Endothelial cell of umbilical vein (primary cell): Measurements from ENCODE around the gene ZNF213. TPM values are rescaled to one million over a fixed set of nuclear protein-coding genes. Genes with fewer than 3 reads are reported as not detected.

Experiments
- BruUV-seq: library from RNA; stranded (reverse); fragments of 400-500 nt; replicated peaks from 2 replicates; lab custom pipeline; 2021; lab: Mats Ljungman, UMichigan
- CTCF ChIA-PET: fragments of 300-600, 350-600 bp; sonication (Branson Sonifier 250); formaldehyde crosslinking; loops from one replicate; lab custom pipeline; 2021; ENCODE audit warnings: antibody characterized with exemption, inconsistent platforms; lab: Charles Lee
- POLR2A ChIA-PET: fragments of 300-600, 350-600 bp; sonication (Branson Sonifier 250); formaldehyde crosslinking; loops from one replicate; lab custom pipeline; 2021; ENCODE audit warnings: antibody characterized with exemption, inconsistent platforms; lab: Charles Lee
- DNase-seq: peaks from one replicate; pipeline ENCODE4 v3.0.0-alpha.2; 2011; ENCODE audit warnings: low read depth, low spot score
- FAIRE-seq: peaks from 2 replicates; lab custom pipeline; 2011; peaks lifted over from hg19 to GRCh38; lab: Jason Lieb, UNC
- H2AFZ ChIP-seq: 2 replicates; pipeline ENCODE4 v1.6.0; 2012; ENCODE audit warnings: low read depth, low read length, control low read depth, inconsistent platforms
- H3K27ac ChIP-seq: 2 replicates; pipeline ENCODE4 v1.5.1; 2011; ENCODE audit warnings: low read depth, mild to moderate bottlenecking, control low read depth, low read length, moderate library complexity; ENCODE audit not compliant: insufficient read depth
- H3K27me3 ChIP-seq, 2 experiments: 2 replicates each; pipeline versions ENCODE4 v1.6.0 to v1.6.1; 2011; ENCODE audit warnings: low read length in 2 of 2, mixed read lengths in 1 of 2; ENCODE audit not compliant: control insufficient read depth in 2 of 2, insufficient read depth in 2 of 2
- H3K36me3 ChIP-seq, 2 experiments: 2 replicates in 1 of 2; 3 replicates in 1 of 2; pipeline ENCODE4 v1.5.1; 2011; ENCODE audit warnings: low read length in 2 of 2, mild to moderate bottlenecking in 1 of 2, moderate library complexity in 1 of 2; ENCODE audit not compliant: control insufficient read depth in 2 of 2, insufficient read depth in 2 of 2; ENCODE audit errors: extremely low read depth in 1 of 2
- H3K4me1 ChIP-seq: 3 replicates; pipeline ENCODE4 v1.5.1; 2011; ENCODE audit warnings: mild to moderate bottlenecking, low read length; ENCODE audit not compliant: control insufficient read depth, insufficient read depth; ENCODE audit errors: extremely low read depth
- H3K4me2 ChIP-seq: 2 replicates; pipeline ENCODE4 v1.6.1; 2011; ENCODE audit warnings: low read length, control low read depth, mixed read lengths; ENCODE audit not compliant: insufficient read depth
- H3K4me3 ChIP-seq, 3 experiments: fragments of 200-600 bp in 1 of 3; sonication (generic), shearing (Covaris generic) in 1 of 3; replicated peaks in 1 of 3; 2 replicates each; pipeline ENCODE4 v1.5.1; 2011 to 2016; ENCODE audit warnings: control low read depth in 3 of 3, low read length in 3 of 3, mild to moderate bottlenecking in 2 of 3, inconsistent platforms in 1 of 3, low read depth in 1 of 3, moderate library complexity in 1 of 3; ENCODE audit not compliant: insufficient read depth in 1 of 3
- H3K79me2 ChIP-seq: 2 replicates; pipeline ENCODE4 v1.6.0; 2012; ENCODE audit warnings: low read length, inconsistent platforms; ENCODE audit not compliant: control insufficient read depth, insufficient read depth
- H3K9ac ChIP-seq: replicated peaks from 2 replicates; pipeline ENCODE3; 2011; ENCODE audit warnings: low read length, control low read depth; ENCODE audit not compliant: insufficient read depth; ENCODE audit errors: extremely low read depth
- H3K9me1 ChIP-seq: replicated peaks from 3 replicates; pipeline ENCODE4 v1.6.0; 2011; ENCODE audit warnings: mild to moderate bottlenecking, low read length; ENCODE audit not compliant: control insufficient read depth, insufficient read depth; ENCODE audit errors: extremely low read depth
- H3K9me3 ChIP-seq: replicated peaks from 2 replicates; pipeline ENCODE4 v1.5.1; 2012; ENCODE audit warnings: low read length, inconsistent platforms; ENCODE audit not compliant: control insufficient read depth, insufficient read depth
- H4K20me1 ChIP-seq: replicated peaks from 2 replicates; pipeline ENCODE3; 2011; ENCODE audit warnings: mild to moderate bottlenecking, low read length; ENCODE audit not compliant: control insufficient read depth, insufficient read depth; ENCODE audit errors: extremely low read depth
- EZH2 ChIP-seq: IDR thresholded peaks from 2 replicates; pipeline ENCODE4 v1.6.1; 2012; ENCODE audit warnings: borderline replicate concordance, low read depth, mild to moderate bottlenecking, moderate library complexity, low read length, inconsistent platforms; ENCODE audit not compliant: severe bottlenecking
- FOS ChIP-seq: IDR thresholded peaks from 2 replicates; pipeline ENCODE4 v1.6.1; 2011; ENCODE audit warnings: mild to moderate bottlenecking, low read length, moderate library complexity, borderline replicate concordance; ENCODE audit not compliant: insufficient read depth
- GATA2 ChIP-seq: IDR thresholded peaks from 2 replicates; pipeline ENCODE4 v1.7.0; 2011; ENCODE audit warnings: low read depth, mild to moderate bottlenecking, moderate library complexity, mixed read lengths, low read length; ENCODE audit not compliant: insufficient read length, insufficient read depth
- JUN ChIP-seq: IDR thresholded peaks from 2 replicates; pipeline ENCODE4 v1.6.1; 2011; ENCODE audit warnings: borderline replicate concordance, low read depth; ENCODE audit not compliant: insufficient read length, insufficient read depth
- MYC ChIP-seq: IDR thresholded peaks from one replicate; pipeline ENCODE4 v1.6.1; 2011; ENCODE audit warnings: mild to moderate bottlenecking, low read depth, low read length
- POLR2A ChIP-seq: IDR thresholded peaks from 2 replicates; pipeline ENCODE4 v1.6.1; 2012; ENCODE audit warnings: low read depth, mild to moderate bottlenecking, control low read depth, low read length
- POLR2AphosphoS5 ChIP-seq: IDR thresholded peaks from 2 replicates; pipeline ENCODE4 v1.6.1; 2012; ENCODE audit warnings: low read depth, mild to moderate bottlenecking, control low read depth, low read length, moderate library complexity; ENCODE audit not compliant: insufficient read depth
- dilution Hi-C: fragments of 300-500 bp; cut with MboI; formaldehyde crosslinking; loops from one replicate; pipeline ENCODE4 v1.15.0; 2019; ENCODE audit warnings: low sequenced_read_pairs; ENCODE audit not compliant: extremely low pct_ligation_motif_present
- intact Hi-C: fragments of 100-400 bp; cut with micrococcal nuclease; formaldehyde crosslinking; loops from one replicate; pipeline ENCODE4 v1.10.0; 2022
- polyA plus RNA-seq, 4 experiments: library from polyadenylated mRNA; depleted of rRNA in 3 of 4; stranded (reverse) in 3 of 4; unstranded in 1 of 4; fragments of >200 nt; gene quantifications; 2 replicates each; pipeline versions ENCODE4 v1.2.1 to v1.2.3, GENCODE V29; 2011 to 2012; ENCODE audit warnings: missing spikeins in 1 of 4
- total RNA-seq: library from RNA; stranded (reverse); gene quantifications from 2 replicates; pipeline ENCODE4 v1.2.3, GENCODE V29; 2021
- TF ChIP-seq, protein P1 (sequence below): IDR thresholded peaks from 2 replicates; pipeline ENCODE4 v1.6.1; 2011; ENCODE audit not compliant: insufficient read depth, insufficient read length
- TF ChIP-seq, protein P2 (sequence below), 2 donors: IDR thresholded peaks; 1 replicate in 1 of 2; 2 replicates in 1 of 2; pipeline ENCODE4 v1.5.1; 2011; ENCODE audit warnings: low read length in 2 of 2, mild to moderate bottlenecking in 2 of 2, moderate library complexity in 2 of 2, control low read depth in 1 of 2, inconsistent platforms in 1 of 2, low read depth in 1 of 2; ENCODE audit not compliant: insufficient read depth in 1 of 2; ENCODE audit errors: extremely low read depth in 1 of 2

The ZNF213 gene
- total and polyA plus RNA-seq, 2 donors (not counting 3 experiments of a cell fraction or from before 2014, with no cell fraction given): 2.0 to 9.8 TPM

DNA sequence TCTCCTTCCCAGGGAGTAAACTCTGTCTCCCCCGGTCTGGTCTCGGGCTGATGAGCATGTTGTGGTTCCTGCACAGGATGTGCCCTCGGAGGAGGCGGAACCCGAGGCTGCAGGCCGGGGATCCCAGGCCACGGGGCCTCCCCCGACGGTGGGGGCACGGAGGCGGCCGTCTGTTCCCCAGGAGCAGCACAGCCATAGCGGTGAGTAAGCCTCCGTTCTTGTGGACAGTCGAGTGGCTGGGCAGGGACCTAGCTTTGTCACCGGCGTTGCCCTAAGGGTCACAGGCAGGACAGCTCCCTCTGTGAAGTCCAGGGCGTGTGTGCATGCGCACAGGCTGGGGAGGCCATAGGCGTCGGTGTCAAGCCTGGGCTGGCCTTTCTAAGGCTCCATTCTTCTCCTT, 3.5 kb downstream of the ZNF213 start:
- TF ChIP-seq, protein P1, sequence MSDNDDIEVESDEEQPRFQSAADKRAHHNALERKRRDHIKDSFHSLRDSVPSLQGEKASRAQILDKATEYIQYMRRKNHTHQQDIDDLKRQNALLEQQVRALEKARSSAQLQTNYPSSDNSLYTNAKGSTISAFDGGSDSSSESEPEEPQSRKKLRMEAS: no peak
- TF ChIP-seq EZH2 (no peak), JUN (no peak), POLR2A (no peak), FOS (no peak), MYC (no peak), GATA2 (no peak), POLR2AphosphoS5 (no peak)
- TF ChIP-seq, protein P2, sequence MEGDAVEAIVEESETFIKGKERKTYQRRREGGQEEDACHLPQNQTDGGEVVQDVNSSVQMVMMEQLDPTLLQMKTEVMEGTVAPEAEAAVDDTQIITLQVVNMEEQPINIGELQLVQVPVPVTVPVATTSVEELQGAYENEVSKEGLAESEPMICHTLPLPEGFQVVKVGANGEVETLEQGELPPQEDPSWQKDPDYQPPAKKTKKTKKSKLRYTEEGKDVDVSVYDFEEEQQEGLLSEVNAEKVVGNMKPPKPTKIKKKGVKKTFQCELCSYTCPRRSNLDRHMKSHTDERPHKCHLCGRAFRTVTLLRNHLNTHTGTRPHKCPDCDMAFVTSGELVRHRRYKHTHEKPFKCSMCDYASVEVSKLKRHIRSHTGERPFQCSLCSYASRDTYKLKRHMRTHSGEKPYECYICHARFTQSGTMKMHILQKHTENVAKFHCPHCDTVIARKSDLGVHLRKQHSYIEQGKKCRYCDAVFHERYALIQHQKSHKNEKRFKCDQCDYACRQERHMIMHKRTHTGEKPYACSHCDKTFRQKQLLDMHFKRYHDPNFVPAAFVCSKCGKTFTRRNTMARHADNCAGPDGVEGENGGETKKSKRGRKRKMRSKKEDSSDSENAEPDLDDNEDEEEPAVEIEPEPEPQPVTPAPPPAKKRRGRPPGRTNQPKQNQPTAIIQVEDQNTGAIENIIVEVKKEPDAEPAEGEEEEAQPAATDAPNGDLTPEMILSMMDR (IDR thresholded peaks at IDR 0.05; ENCODE audit: extremely low read depth in 1 of 2, insufficient read depth in 1 of 2, low read depth in 1 of 2, low read length in 2 of 2): no peak
- Histone ChIP-seq H4K20me1 (no peaks in the 10 kb centered on the region), H3K4me3 (no peak overlapping the region), H3K9me1 (no peaks in the 10 kb centered on the region), H3K9me3 (no peaks in the 10 kb centered on the region), H3K4me2 (no peak overlapping the region), H3K36me3 (peaks cover 0 to 9% of the 10 kb centered on the region in 2 experiments), H3K27me3 (no peaks in the 10 kb centered on the region), H3K9ac (no peak overlapping the region), H2AFZ (no peak overlapping the region), H3K79me2 (peaks cover 11% of the 10 kb centered on the region), H3K27ac (no peak overlapping the region), H3K4me1 (peaks cover 10% of the 10 kb centered on the region)
- CTCF ChIA-PET: interaction anchor here (1.4 to 2.4 kb wide), 2 partner anchors 10 to 11 kb away, joined by 4 to 9 read pairs; no protein-coding TSS in a partner anchor
- POLR2A ChIA-PET: no interaction called here
- dilution Hi-C loops (no loop called here), intact Hi-C loops (no loop called here)
- no TSS peak for BruUV-seq
- DNase-seq (no peak), FAIRE-seq (no peak)
